Epidermal melanocyte (primary cell): ENCODE measurements around the gene XPR1.
"Not testable (repeated sequence)": the region's sequence is repeated elsewhere in the genome, so short reads cannot be mapped to it uniquely, and the experiment has no call there.

Source experiments
- DNase-seq: peaks from one replicate; pipeline ENCODE4 v3.0.0; 2011; ENCODE audit warnings: low spot score; ENCODE audit not compliant: insufficient read length

The XPR1 gene

DNA sequence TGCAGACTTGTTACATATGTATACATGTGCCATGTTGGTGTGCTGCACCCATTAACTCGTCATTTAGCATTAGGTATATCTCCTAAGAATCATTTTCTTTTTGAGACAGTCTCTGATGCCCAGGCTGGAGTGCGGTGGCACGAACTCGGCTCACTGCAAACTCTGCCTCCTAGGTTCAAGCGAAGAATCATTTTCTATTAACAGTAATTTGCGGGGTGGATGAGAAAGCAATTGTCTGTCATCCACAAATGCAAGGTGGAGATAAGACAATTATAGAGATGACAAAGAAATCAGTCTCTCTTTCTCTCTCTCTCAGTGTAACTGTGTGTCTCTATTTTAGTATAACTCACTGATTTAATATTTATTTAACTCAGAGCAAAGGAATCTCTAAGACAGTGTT is 149.9 kb downstream of the XPR1 start:
- DNase-seq: no peak

- no peak for DNase-seq
Observed at GRCh38 chr1:180785291-180785690, 153.5 kb downstream of the XPR1 start.

- DNase-seq: no peak
Observed at GRCh38 chr1:180785887-180786286, 154.1 kb downstream of the XPR1 start.

- DNase-seq: no peak
Observed at GRCh38 chr1:180786624-180787023, 154.8 kb downstream of the XPR1 start.

- DNase-seq: no peak
Observed at GRCh38 chr1:180787628-180788307, 155.9 kb downstream of the XPR1 start.

DNA sequence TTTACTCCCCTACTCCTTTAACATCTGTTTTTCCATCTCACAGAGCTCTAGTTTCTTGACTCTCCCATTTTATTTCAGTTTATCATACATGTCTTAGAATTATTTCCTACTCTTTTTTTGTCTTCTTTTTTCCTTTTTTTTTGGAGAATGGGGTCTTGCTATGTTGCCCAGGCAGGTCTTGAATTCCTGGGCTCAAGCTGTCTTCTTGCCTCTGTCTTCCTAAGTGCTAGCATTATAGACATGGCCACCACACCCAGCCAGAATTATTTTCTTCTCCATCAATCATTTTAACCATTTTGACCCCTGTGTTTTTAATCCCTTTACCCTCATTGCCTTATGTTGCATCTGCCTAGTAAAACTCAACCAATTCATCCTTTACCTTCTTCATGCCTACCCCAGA is 157.6 kb downstream of the XPR1 start:
- no peak for DNase-seq

DNA sequence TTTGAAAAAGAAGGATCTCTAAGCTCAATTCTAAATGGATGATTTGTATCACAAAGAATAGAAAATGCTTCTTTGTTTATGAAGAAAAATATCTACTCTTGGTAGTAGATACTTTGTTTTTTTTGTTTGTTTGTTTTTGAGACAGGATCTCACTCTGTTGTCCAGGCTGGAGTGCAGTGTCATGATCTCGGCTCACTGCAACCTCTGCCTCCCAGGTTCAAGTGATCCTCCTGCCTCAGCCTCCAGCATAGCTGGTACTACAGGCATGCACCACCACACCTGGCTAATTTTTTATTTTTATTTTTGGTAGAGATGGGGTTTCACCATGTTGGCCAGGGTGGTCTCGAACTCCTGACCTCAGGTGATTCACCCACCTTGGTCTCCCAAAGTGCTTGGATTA is 159.3 kb downstream of the XPR1 start:
- not testable (repeated sequence) for DNase-seq

- DNase-seq: no peak
Observed at GRCh38 chr1:180791806-180792205, 160.0 kb downstream of the XPR1 start.

- DNase-seq: no peak
Observed at GRCh38 chr1:180793451-180793850, 161.6 kb downstream of the XPR1 start.

GRCh38 chr1:180796897-180797640 is 165.2 kb downstream of the XPR1 start:
- no peak for DNase-seq

DNA sequence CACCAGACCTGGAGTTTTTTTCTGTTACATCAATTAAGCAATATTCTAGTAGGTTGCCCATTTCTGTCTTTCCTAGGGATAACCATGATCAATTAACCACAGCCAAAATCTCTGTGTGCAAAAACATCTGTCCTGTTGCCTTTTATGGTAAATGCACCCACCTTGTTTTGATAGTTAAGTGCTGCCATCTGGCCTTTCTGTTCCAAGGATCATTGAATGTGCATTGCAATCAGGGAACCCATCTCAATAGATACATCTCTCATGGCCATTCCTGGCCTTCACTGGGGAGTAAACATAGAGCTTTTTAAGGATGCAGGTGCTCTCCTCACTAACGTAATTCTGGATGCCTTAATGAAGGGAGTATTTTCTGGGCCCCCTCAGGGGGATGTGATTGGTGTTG is 169.1 kb downstream of the XPR1 start:
- DNase-seq: no peak

DNA sequence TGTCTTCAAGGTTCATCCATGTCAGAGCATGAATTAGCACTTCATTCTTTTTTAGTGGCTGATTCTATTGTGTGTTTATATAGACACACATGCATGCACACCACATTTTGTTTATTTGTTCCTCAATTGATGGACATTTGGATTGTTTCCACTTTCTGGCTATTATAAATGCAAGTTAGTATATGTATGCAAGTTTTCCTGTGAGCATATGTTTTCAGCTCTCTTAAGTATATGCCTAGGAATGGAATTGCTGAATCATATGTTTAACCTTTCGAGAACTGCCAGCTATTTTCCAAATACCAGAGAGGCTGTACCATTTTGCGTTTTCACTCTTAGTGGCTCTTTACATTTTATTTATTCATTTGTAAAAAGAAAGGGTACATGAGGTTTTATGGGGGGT is 171.0 kb downstream of the XPR1 start:
- DNase-seq: no peak

DNA sequence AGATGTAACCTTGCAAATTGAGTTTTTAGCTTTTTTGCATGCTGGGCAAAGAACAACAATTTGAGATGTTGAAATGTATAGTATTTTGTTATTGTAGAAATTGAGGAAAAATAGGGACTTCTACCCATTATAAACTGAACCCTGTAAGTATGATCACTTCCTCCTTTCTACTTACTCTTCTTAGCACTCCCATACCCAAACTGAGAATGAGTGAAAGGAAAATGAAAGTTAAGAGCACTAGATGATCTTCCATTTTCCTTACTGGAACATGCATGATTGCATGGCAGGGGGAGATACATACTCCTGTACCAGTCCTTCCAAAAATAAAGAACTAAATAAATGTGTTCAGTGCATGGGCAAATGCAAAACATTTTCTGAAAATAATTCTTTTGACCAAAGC is 173.5 kb downstream of the XPR1 start:
- DNase-seq: no peak

DNA sequence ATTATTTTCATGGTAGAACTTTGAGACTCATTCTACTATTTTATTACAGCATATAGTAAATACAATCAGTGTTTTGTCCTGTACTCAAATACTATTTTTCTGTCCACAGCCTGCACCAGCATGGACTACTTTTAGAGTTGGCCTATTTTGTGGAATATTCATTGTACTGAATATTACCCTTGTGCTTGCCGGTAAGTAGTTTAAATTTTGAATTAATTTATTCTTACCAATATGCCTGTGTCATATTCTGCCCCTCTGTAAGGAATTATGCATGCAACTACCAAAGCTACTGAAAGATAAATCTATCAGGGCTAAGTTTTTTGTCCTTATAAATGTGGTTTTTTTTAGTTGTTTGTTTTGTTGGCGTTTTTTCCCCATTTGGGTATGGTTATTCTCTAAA is 179.5 kb downstream of the XPR1 start:
- DNase-seq: no peak

GRCh38 chr1:180811886-180812285 is 180.1 kb downstream of the XPR1 start:
- no peak for DNase-seq

DNA sequence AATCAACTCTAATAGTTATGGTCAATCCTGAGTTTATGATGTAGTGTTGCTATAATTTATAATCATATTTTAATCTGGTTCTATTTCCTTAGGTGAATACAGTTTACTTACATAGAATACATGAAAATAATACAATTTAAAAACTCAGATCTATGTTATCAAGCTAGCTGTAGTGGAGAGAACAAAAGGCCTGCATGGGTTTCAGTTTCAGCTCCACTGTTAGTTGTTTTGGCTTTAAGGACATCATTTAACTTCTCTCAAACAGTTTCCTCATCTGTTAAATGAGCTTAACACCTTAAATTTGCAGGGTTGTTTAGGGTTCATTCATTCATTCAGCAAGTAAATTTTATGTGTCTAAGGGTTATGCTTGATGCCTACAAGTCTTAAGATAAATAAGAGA is 182.4 kb downstream of the XPR1 start:
- DNase-seq: no peak

DNA sequence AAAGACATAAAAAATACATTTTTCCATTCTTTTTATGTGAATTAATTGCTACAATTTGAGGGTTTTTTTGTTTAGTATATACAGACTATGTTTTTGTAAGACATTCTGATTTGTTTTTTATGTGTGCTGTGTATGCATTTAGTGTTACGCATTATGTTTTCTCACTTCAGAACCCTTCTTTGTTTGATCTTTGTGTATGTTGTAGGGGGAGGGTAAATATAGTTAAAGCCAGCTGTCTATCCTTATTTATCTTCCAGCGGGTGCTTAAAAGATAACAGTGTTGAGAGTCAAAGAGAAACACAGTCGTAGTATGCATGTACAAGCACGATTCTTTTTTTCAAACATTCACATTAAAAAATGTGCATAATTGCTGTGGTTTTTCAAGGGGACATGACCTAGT is 183.4 kb downstream of the XPR1 start:
- DNase-seq: no peak

GRCh38 chr1:180816132-180816531 is 184.3 kb downstream of the XPR1 start:
- DNase-seq: no peak

- no peak for DNase-seq
Observed at GRCh38 chr1:180821970-180822369, 190.1 kb downstream of the XPR1 start.

DNA sequence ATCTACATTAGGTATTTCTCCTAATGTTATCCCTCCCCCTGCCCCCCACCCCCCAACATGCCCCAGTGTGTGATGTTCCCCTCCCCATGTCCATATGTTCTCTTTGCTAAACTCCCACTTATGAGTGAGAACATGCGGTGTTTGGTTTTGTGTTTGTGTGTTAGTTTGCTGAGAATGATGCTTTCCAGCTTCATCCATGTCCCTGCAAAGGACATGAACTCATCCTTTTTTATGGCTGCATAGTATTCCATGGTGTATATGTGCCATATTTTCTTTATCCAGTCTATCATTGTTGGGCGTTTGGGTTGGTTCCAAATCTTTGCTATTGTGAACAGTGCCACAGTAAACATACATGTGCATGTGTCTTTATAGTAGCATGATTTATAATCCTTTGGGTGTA is 199.7 kb downstream of the XPR1 start:
- DNase-seq: not testable (repeated sequence)

GRCh38 chr1:180833180-180833579 is 201.4 kb downstream of the XPR1 start:
- not testable (repeated sequence) for DNase-seq

DNA sequence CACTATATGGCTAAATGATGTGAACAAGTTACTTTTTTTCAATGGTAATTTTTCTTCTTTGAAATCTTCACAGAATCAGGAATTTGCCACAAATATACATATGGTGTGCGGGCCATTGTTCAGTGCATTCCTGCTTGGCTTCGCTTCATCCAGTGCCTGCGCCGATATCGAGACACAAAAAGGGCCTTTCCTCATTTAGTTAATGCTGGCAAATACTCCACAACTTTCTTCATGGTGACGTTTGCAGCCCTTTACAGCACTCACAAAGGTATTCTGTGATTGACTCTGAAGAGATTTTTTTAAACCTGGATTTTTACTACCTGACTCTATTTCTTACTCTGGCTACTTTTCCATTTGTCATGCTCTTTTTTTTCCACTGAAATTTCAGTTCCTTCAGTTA is 204.6 kb downstream of the XPR1 start:
- no peak for DNase-seq

DNA sequence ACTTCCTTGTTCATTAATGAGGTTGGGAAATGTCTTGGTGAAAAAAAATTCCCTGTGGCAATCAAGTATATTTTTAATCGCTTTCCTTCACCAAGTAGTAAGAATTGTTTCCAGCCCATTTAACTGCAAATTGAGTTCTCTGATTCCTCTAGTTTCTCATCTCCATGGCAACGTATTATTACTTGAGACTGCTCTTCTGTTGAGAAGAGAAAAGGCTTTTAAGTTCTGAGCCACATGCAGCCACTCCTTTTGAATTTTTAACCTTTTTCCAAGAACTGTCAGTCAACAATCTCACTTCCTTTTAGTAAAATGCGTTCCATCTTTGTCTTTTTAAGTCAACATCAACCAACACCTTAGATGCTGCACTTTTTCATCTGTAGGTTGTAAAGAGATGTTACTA is 205.2 kb downstream of the XPR1 start:
- DNase-seq: no peak
